CD4-positive, alpha-beta T cell treated with Interleukin-17A for 1 hour (primary cell): Measurements from ENCODE around the gene ALOX12B.
"Not testable (repeated sequence)": the region's sequence is repeated elsewhere in the genome, so short reads cannot be mapped to it uniquely, and the experiment has no call there.

Experiments
- DNase-seq: peaks from one replicate; pipeline ENCODE4 v3.0.0-alpha.2; 2020

ALOX12B gene

GRCh38 chr17:8118769-8119580 lies 31.5 kb upstream of the ALOX12B start:
- peak; percentile 92 for DNase-seq

- no peak for DNase-seq
These were observed 30.7 kb upstream of the ALOX12B start, which contains the start of gene ALOXE3 for GRCh38 chr17:8117980-8118768. Gene ALOXE3, minus strand, starts transcription at chr17:8118514. Its CDS starts 524 bp downstream, at chr17:8117990.

- no peak for DNase-seq
These were observed 30.0 kb upstream of the ALOX12B start for GRCh38 chr17:8117367-8117979.

GRCh38 chr17:8116776-8117175 lies 29.3 kb upstream of the ALOX12B start:
- no peak for DNase-seq

- DNase-seq = no peak
These were observed 23.4 kb upstream of the ALOX12B start for GRCh38 chr17:8110907-8111306.

- DNase-seq = no peak
These were observed 22.9 kb upstream of the ALOX12B start for GRCh38 chr17:8110456-8110804.

GRCh38 chr17:8109661-8110455 lies 22.3 kb upstream of the ALOX12B start:
- peak; percentile 82 for DNase-seq

GRCh38 chr17:8108972-8109660 lies 21.6 kb upstream of the ALOX12B start:
- DNase-seq = no peak

- DNase-seq = not testable (repeated sequence)
These were observed 19.5 kb upstream of the ALOX12B start for GRCh38 chr17:8106980-8107379.

- DNase-seq = no peak
These were observed 18.5 kb upstream of the ALOX12B start for GRCh38 chr17:8105957-8106398.

GRCh38 chr17:8104911-8105310 lies 17.4 kb upstream of the ALOX12B start:
- no peak for DNase-seq

- DNase-seq = no peak
These were observed 16.0 kb upstream of the ALOX12B start for GRCh38 chr17:8103549-8103948.

- no peak for DNase-seq
These were observed 14.2 kb upstream of the ALOX12B start for GRCh38 chr17:8101721-8102120.

GRCh38 chr17:8100763-8101162 lies 13.2 kb upstream of the ALOX12B start:
- no peak for DNase-seq

- no peak for DNase-seq
These were observed 12.6 kb upstream of the ALOX12B start for GRCh38 chr17:8100111-8100510.

- no peak for DNase-seq
These were observed 9.0 kb upstream of the ALOX12B start for GRCh38 chr17:8096541-8096940.

- DNase-seq = no peak
These were observed 7.8 kb upstream of the ALOX12B start for GRCh38 chr17:8095361-8095760.

- no peak for DNase-seq
These were observed 3.6 kb upstream of the ALOX12B start for GRCh38 chr17:8091033-8091687.

- no peak for DNase-seq
These were observed 2.2 kb upstream of the ALOX12B start for GRCh38 chr17:8089728-8090127.

GRCh38 chr17:8087952-8088230 lies 375 bp upstream of the ALOX12B start:
- DNase-seq = no peak

GRCh38 chr17:8084250-8084649 lies 3.3 kb downstream of the ALOX12B start:
- no peak for DNase-seq

- DNase-seq = no peak
These were observed 5.2 kb downstream of the ALOX12B start for GRCh38 chr17:8082292-8082691.
